Measurements from ENCODE around the gene ARL6IP4.

Gene ARL6IP4

GRCh38 chr12:122990961-122991622 is 10.6 kb downstream of the ARL6IP4 start:
- DNase-seq (ENCODE audit: low read depth in 2 of 2): no peak

- DNase-seq (ENCODE audit: low read depth in 2 of 2): no peak
Observed at GRCh38 chr12:122991623-122992275, 11.3 kb downstream of the ARL6IP4 start.

- no peak for DNase-seq (ENCODE audit: low read depth in 2 of 2)
Observed at GRCh38 chr12:122992386-122992785, 11.9 kb downstream of the ARL6IP4 start.

GRCh38 chr12:122994140-122994675 is 13.7 kb downstream of the ARL6IP4 start:
- DNase-seq (ENCODE audit: low read depth in 2 of 2): no peak

- no peak for DNase-seq (ENCODE audit: low read depth in 2 of 2)
Observed at GRCh38 chr12:122994781-122995502, 14.5 kb downstream of the ARL6IP4 start.

- no peak for DNase-seq (ENCODE audit: low read depth in 2 of 2)
Observed at GRCh38 chr12:122995503-122996187, 15.2 kb downstream of the ARL6IP4 start.

GRCh38 chr12:122996188-122996601 is 15.7 kb downstream of the ARL6IP4 start:
- no peak for DNase-seq (ENCODE audit: low read depth in 2 of 2)

GRCh38 chr12:122996621-122997342 is 16.3 kb downstream of the ARL6IP4 start:
- DNase-seq (ENCODE audit: low read depth in 2 of 2): no peak

- DNase-seq (ENCODE audit: low read depth in 2 of 2): no peak
Observed at GRCh38 chr12:122997343-122998250, 17.1 kb downstream of the ARL6IP4 start.

- no peak for DNase-seq (ENCODE audit: low read depth in 2 of 2)
Observed at GRCh38 chr12:122998316-122998715, 17.8 kb downstream of the ARL6IP4 start.

GRCh38 chr12:122999196-122999946 is 18.9 kb downstream of the ARL6IP4 start:
- DNase-seq (ENCODE audit: low read depth in 2 of 2): no peak

GRCh38 chr12:122999986-123000420 is 19.5 kb downstream of the ARL6IP4 start:
- no peak for DNase-seq (ENCODE audit: low read depth in 2 of 2)

GRCh38 chr12:123000578-123000977 is 20.1 kb downstream of the ARL6IP4 start:
- no peak for DNase-seq (ENCODE audit: low read depth in 2 of 2)

- DNase-seq (ENCODE audit: low read depth in 2 of 2): no peak
Observed at GRCh38 chr12:123001464-123001863, 21.0 kb downstream of the ARL6IP4 start.

GRCh38 chr12:123003257-123003656 is 22.8 kb downstream of the ARL6IP4 start:
- no peak for DNase-seq (ENCODE audit: low read depth in 2 of 2)

- no peak for DNase-seq (ENCODE audit: low read depth in 2 of 2)
Observed at GRCh38 chr12:123004287-123004686, 23.8 kb downstream of the ARL6IP4 start.

- no peak for DNase-seq (ENCODE audit: low read depth in 2 of 2)
Observed at GRCh38 chr12:123005081-123005626, 24.7 kb downstream of the ARL6IP4 start.

- no peak for DNase-seq (ENCODE audit: low read depth in 2 of 2)
Observed at GRCh38 chr12:123006977-123007376, 26.5 kb downstream of the ARL6IP4 start.

- no peak for DNase-seq (ENCODE audit: low read depth in 2 of 2)
Observed at GRCh38 chr12:123010110-123010509, 29.6 kb downstream of the ARL6IP4 start.
